AG09309 (cell line): ENCODE data around the gene SHC2.

Experiments used
- DNase-seq: peaks from one replicate; pipeline ENCODE4 v3.0.0-alpha.2; 2010; ENCODE audit warnings: low read depth
- H3K4me3 ChIP-seq: 2 replicates; pipeline ENCODE4 v1.5.1; 2011; ENCODE audit warnings: mild to moderate bottlenecking, low read depth, low read length, moderate library complexity; ENCODE audit not compliant: control insufficient read depth
- CTCF ChIP-seq: IDR thresholded peaks from 2 replicates; pipeline ENCODE4 v1.5.1; 2011; ENCODE audit warnings: mild to moderate bottlenecking, low read depth, low read length, inconsistent platforms; ENCODE audit not compliant: insufficient read depth, control insufficient read depth; ENCODE audit errors: missing control alignments

SHC2 gene

GRCh38 chr19:401866-402511, 58.8 kb downstream of the SHC2 start:
- H3K4me3 ChIP-seq, result no peak overlapping the region
- DNase-seq, result no peak
- no peak for TF ChIP-seq CTCF

DNA sequence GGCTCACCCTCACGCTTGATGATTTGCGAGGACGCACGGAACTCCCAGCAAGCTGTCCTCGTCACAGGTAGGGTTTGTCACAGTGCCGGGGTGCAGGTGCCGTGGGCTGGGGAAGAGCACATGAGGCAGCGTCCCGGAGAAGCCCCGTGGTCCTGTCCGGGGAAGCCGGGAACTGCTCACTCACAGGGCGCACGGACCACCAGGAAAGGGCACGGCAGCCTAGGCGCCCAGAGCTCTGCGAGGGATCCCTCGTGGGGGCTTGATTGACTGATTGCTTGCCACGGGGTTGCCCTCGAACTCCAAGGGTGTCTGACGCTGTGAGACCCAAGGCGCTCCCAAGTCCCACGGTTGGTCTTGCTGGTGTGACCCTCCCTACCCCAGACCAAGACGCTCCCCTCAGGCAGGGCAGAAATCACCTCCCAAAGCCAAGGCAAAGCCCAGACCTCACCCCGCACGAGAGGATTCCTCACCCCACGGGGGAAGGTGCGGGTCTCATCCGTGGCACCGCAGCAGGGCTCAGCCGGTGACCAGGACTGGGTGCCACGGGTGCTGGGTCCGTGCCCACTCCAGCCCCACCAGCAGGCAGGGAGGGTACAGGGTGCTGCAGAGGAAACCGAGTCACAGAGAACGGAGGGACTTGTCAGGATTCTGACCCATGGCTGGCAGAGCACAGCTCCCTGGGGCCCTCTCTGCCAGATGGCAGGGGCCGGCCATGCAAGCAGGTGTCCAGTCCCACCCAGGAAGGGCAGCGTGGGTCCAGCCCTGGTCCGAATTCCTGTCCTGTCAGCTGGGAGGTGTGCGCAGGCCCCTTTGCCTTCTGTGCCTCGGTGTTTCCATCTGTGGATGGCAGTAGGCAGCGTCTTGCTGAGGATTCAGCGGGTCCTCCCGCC, 59.6 kb downstream of the SHC2 start:
- no peak overlapping the region for H3K4me3 ChIP-seq
- no peak for TF ChIP-seq CTCF
- no peak for DNase-seq

- no peak for DNase-seq
- H3K4me3 ChIP-seq, result no peak overlapping the region
- TF ChIP-seq CTCF, result no peak
Observed at GRCh38 chr19:399370-399769, 61.5 kb downstream of the SHC2 start.

DNA sequence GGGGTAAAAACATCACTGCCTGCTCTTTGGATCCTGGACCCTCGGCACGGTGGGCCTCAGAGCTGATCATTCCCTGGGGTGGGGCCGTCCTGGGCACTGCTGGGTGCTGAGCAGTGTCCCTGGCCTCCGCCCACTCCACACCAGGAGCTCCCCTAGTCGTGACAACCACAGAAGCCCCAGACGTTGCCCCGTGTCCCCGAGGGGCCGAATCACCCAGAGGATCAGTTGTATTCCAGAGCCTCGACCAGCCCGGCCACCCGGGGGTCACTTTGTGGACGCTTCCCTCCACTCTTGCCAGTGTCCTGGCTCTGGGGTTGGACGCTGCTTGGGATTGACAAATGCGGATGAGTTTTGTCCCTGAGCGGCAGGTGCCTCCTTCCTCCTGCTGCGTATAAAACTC, 62.1 kb downstream of the SHC2 start:
- no peak for DNase-seq
- no peak for TF ChIP-seq CTCF
- H3K4me3 ChIP-seq, result no peak overlapping the region

DNA sequence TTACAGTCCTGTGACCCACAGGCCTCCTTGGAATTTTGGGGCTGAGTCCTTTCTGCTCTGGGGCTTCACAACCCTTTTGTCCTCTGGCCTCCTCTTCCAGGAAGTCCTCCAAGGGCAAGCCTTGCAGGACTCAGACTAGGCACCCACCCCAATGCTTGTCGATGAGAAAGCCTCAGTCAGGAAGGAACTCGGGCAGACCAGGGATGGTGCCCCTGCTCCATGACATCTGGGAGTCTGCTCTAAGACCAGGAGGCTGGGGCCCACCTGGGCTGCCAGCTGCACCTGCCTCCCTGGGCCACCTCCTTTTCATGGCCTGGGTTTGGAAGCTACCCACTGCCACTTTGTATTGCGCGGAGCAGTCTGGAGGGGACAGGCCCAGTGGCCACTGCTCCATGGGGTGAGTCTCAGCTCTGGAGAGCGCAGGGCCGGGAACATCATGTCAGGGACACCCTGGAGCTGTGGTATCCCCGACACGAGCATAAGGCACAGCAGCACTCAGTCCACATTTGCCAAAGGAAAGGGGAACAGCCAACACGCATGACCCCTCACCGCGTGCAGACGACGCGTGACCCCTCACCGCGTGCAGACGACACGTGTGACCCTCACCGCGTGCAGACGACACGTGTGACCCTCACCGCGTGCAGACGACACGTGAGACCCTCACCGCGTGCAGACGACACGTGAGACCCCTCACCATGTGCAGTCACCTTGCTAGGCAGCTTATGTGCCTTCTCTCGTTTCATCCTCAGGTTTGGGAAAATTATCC, 62.7 kb downstream of the SHC2 start:
- H3K4me3 ChIP-seq, result no peak overlapping the region
- DNase-seq, result no peak
- TF ChIP-seq CTCF, result no peak

GRCh38 chr19:397321-397720, 63.5 kb downstream of the SHC2 start:
- DNase-seq, result no peak
- no peak overlapping the region for H3K4me3 ChIP-seq
- TF ChIP-seq CTCF, result no peak
